H1 (cell line): ENCODE measurements around the gene EXOC6.

Experiments used
- EP300 ChIP-seq, 2 experiments: IDR thresholded peaks; 1 replicate in 1 of 2; 2 replicates in 1 of 2; pipeline ENCODE4 v1.6.1; 2011 to 2012; ENCODE audit warnings: low read depth in 2 of 2, low read length in 2 of 2, mild to moderate bottlenecking in 2 of 2, borderline replicate concordance in 1 of 2, inconsistent platforms in 1 of 2, moderate library complexity in 1 of 2
- POLR2A ChIP-seq, 2 experiments: IDR thresholded peaks; 1 replicate in 1 of 2; 2 replicates in 1 of 2; pipeline ENCODE4 v1.6.1; 2011; ENCODE audit warnings: low read depth in 2 of 2, low read length in 2 of 2, mild to moderate bottlenecking in 2 of 2; ENCODE audit errors: control extremely low read depth in 1 of 2
- RAD21 ChIP-seq, 2 experiments: IDR thresholded peaks in 1 of 2; conservative IDR thresholded peaks in 1 of 2; 2 replicates each; pipeline ENCODE4 v1.6.1; 2011; ENCODE audit warnings: low read depth in 2 of 2, low read length in 2 of 2, improper control_type of control experiment in 1 of 2, inconsistent platforms in 1 of 2, mild to moderate bottlenecking in 1 of 2, moderate library complexity in 1 of 2
- RFX5 ChIP-seq: IDR thresholded peaks from 2 replicates; pipeline ENCODE4 v1.6.1; 2011; ENCODE audit warnings: low read depth, low read length, improper control_type of control experiment, borderline replicate concordance
- SIX5 ChIP-seq: IDR thresholded peaks from 2 replicates; pipeline ENCODE4 v1.6.1; 2011; ENCODE audit warnings: mild to moderate bottlenecking, low read depth, low read length
- SP2 ChIP-seq: IDR thresholded peaks from 2 replicates; pipeline ENCODE4 v1.6.1; 2012; ENCODE audit warnings: mild to moderate bottlenecking, low read length, inconsistent platforms
- TF ChIP-seq, protein P1 (sequence below), 3 experiments: IDR thresholded peaks; 1 replicate in 2 of 3; 2 replicates in 1 of 3; pipeline versions ENCODE4 v1.5.1 to v1.6.1; 2011; ENCODE audit warnings: low read length in 3 of 3, mild to moderate bottlenecking in 3 of 3, inconsistent platforms in 2 of 3, low read depth in 1 of 3, moderate library complexity in 1 of 3; ENCODE audit not compliant: insufficient read depth in 1 of 3; ENCODE audit errors: control extremely low read depth in 1 of 3
- TF ChIP-seq, protein P2 (sequence below): IDR thresholded peaks from 2 replicates; pipeline ENCODE4 v1.6.1; 2012; ENCODE audit warnings: inconsistent platforms
- TF ChIP-seq, protein P3 (sequence below): IDR thresholded peaks from 2 replicates; pipeline ENCODE4 v1.6.1; 2012; ENCODE audit warnings: low read length, inconsistent platforms

DNA sequence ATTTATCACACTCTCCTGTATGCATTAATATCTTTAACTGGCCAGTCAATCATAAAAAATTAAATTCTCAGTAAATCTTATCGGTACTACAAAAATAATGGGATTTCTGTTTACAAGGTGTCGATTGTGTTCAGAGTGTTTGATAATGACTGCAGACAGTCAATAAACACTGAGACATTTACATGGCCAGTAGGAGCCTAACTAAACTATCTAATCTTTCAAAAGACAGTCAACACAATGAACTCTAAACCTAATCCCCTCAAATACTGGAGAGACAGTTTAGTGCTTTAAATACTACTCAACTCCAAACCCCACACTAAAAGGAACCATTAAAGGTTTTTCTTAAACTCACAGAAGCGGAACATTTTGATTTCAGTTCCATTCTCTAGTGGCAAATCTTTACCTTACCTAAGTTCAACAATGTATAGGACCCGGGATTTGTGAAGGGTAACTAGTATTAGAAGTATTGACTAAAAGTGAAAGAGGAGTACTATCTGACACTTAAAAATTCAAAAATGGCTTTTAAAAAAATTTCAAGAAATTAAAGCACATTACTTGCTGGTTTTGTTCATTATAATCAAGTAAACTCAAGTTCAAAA lies 37.3 kb upstream of the EXOC6 start:
- TF ChIP-seq, protein P1, sequence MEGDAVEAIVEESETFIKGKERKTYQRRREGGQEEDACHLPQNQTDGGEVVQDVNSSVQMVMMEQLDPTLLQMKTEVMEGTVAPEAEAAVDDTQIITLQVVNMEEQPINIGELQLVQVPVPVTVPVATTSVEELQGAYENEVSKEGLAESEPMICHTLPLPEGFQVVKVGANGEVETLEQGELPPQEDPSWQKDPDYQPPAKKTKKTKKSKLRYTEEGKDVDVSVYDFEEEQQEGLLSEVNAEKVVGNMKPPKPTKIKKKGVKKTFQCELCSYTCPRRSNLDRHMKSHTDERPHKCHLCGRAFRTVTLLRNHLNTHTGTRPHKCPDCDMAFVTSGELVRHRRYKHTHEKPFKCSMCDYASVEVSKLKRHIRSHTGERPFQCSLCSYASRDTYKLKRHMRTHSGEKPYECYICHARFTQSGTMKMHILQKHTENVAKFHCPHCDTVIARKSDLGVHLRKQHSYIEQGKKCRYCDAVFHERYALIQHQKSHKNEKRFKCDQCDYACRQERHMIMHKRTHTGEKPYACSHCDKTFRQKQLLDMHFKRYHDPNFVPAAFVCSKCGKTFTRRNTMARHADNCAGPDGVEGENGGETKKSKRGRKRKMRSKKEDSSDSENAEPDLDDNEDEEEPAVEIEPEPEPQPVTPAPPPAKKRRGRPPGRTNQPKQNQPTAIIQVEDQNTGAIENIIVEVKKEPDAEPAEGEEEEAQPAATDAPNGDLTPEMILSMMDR (IDR thresholded peaks at IDR 0.05; ENCODE audit: control extremely low read depth in 1 of 3, insufficient read depth in 1 of 3, low read depth in 1 of 3, low read length in 3 of 3) = no peak
- TF ChIP-seq RAD21 (IDR thresholded peaks at IDR 0.05 in 1 of 2, conservative IDR thresholded peaks at IDR 0.05 in 1 of 2; ENCODE audit: low read depth in 2 of 2, low read length in 2 of 2) (no peak), EP300 (IDR thresholded peaks at IDR 0.05; ENCODE audit: borderline replicate concordance in 1 of 2, low read depth in 2 of 2, low read length in 2 of 2) (no peak), SIX5 (no peak), POLR2A (IDR thresholded peaks at IDR 0.05; ENCODE audit: control extremely low read depth in 1 of 2, low read depth in 2 of 2, low read length in 2 of 2) (no peak), RFX5 (no peak), SP2 (no peak)
- TF ChIP-seq, protein P2, sequence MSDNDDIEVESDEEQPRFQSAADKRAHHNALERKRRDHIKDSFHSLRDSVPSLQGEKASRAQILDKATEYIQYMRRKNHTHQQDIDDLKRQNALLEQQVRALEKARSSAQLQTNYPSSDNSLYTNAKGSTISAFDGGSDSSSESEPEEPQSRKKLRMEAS = no peak
- TF ChIP-seq, protein P3, sequence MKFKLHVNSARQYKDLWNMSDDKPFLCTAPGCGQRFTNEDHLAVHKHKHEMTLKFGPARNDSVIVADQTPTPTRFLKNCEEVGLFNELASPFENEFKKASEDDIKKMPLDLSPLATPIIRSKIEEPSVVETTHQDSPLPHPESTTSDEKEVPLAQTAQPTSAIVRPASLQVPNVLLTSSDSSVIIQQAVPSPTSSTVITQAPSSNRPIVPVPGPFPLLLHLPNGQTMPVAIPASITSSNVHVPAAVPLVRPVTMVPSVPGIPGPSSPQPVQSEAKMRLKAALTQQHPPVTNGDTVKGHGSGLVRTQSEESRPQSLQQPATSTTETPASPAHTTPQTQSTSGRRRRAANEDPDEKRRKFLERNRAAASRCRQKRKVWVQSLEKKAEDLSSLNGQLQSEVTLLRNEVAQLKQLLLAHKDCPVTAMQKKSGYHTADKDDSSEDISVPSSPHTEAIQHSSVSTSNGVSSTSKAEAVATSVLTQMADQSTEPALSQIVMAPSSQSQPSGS = no peak
